GM19238 (cell line): ENCODE results near the gene MOV10L1.
"Not testable (repeated sequence)": the region's sequence is repeated elsewhere in the genome, so short reads cannot be mapped to it uniquely, and the experiment has no call there.

Experiments used
- DNase-seq: peaks from one replicate; pipeline ENCODE4 v3.0.0; 2011; ENCODE audit warnings: low spot score; ENCODE audit not compliant: insufficient read length

MOV10L1 gene

DNA sequence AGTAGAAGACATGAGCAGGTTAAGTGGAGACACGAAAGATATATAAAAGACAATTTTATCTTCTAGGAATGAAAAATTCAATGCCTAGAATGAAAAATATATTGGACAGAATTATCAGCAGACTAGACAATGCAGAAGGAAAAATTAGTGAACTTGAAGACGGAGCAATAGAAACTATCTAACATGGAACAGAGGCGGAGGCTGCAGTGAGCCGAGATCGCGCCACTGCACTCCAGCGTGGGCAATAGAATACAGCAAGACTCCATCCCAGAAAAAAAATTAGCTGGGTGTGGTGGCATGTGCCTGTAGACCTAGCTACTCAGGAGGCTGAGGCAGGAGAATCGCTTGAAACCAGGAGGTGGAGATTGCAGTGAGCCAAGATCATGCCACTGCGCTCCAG, 47.5 kb downstream of the MOV10L1 start:
- not testable (repeated sequence) for DNase-seq

DNA sequence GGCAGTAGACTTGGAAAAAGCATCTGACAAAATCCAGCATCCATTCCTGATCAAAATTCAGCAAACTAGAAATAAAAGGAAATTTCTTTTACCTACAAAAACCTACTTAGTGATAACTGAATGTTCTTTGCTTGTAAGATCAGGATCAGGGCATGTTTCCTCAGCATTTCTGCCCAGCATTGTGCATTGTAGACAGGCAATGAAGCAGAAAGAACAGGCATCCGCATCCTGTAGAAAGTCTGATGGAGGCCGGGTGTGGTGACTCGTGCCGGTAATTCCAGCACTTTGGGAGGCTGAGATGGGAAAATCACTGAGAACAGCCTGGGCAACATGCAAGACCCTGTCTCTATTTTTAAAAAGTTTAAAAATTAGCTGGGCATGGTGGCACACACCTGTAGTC, 48.2 kb downstream of the MOV10L1 start:
- DNase-seq = no peak

DNA sequence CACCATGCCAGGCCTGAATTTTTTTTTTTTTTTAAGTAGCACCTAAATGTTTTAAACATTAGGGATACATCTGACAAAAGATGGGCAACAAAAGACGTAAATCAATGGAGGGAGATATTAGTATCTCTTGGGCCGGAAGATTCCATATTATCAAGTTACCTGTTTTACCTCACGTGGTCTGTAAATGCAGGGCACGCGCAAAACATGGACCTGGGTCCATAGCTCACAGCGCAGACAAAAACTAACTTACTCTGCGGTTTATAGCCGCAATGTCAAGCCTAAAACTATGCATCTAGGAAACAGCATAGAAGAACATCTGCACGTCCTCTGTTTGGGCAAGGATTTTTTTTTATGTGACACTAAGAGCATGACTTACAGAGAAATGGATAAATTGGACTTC, 49.2 kb downstream of the MOV10L1 start:
- DNase-seq = no peak

DNA sequence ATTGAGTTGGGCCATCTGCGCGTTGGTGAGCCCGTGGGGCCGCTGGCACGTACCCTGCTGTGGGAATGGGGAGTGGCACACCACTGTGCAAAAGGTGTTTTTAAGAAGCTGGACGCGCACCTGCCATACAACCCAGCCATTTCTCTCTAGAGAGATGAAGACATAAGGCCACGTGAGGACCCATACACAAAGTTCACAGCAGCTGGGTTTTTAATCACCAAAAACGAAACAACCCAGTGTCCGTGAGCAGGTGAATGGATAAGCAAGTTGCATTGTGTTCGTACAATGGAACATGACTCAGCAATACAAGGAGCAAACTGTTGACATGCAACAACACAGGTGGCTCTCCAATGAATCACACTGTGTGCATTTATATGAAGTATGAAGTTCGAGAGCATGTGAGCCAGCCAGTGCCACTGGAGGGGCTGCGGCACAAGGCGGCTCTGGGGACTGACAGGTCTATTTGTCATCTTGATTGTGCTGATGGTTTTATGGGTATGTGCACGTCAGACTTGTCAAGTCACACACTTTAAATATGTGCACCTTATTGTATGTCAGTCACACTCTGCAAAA, 50.1 kb downstream of the MOV10L1 start:
- DNase-seq = no peak

DNA sequence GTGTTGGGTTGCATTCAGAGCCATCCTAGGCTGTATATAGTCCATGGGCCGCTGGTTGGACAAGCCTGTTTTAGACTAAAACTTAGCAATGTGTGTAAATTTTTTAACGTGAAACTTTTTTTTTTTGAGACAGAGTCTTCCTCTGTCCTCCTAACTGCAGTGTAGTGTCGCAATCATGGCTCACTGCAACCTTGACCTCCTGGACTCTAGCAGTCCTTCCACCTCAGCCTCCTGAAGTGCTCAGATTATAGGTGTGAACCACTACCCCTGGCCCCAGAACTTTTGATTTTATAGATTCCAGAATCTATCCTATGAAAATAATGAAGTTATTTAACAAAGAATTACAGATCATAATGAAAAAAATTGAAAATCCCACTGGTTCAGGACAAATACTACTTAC, 50.8 kb downstream of the MOV10L1 start:
- no peak for DNase-seq

DNA sequence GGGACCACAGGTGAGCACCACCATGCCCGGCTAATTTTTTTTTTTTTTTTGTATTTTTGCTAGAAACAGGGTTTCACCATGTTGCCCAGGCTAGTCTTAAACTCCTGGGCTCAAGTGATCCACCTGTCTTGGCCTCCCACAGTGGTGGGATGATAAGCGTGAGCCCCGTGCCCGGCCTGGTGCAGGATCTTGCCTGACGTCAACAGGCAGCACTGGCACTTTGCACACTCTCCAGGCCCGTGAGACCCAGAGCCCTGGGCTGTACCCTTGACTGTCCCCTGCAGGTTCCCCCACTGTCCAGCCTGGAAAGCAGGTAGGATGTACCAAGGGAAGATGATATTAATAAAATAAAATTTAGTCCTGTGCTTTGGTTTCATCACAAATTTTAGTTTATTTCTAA, 51.7 kb downstream of the MOV10L1 start:
- DNase-seq = no peak

DNA sequence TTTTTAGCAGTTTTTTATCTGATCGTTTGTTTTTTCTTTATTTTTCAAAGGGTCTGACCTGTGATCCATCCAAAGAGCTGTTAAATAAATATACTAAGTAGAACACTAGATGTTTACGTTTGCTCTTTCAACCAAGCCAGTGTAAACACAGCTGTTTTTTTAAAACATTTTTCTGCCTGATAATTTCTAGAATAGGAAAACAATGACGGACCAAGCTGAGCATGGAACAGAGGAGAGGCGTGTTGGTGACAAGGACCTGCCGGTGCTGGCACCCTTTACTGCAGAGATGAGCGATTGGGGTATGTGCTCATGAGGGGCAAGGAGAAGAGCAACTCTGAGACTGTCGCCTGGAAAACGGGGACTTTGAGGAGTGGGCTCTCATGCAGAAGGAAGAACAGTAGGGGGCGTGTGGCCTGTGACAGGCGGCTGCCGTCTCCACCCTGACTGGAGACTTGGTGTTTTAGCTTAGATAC, 52.1 kb downstream of the MOV10L1 start:
- DNase-seq = no peak

DNA sequence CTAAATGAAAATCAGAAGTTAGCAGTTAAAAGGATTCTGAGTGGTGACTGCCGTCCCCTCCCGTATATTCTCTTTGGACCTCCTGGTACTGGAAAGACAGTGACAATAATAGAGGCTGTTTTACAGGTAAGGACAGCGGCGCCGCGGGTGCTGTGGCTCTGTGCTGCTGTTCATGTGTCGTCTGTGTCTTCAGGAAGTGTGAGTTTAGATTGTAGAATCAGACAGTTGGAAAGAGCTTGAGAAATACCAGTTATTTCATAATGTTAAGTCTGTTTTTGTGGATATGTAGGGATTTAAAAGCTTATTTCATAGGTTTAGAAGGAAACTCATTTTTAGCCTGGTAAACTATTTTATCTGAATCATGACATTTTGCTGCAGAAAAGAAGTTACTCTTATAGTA, 53.3 kb downstream of the MOV10L1 start:
- no peak for DNase-seq

DNA sequence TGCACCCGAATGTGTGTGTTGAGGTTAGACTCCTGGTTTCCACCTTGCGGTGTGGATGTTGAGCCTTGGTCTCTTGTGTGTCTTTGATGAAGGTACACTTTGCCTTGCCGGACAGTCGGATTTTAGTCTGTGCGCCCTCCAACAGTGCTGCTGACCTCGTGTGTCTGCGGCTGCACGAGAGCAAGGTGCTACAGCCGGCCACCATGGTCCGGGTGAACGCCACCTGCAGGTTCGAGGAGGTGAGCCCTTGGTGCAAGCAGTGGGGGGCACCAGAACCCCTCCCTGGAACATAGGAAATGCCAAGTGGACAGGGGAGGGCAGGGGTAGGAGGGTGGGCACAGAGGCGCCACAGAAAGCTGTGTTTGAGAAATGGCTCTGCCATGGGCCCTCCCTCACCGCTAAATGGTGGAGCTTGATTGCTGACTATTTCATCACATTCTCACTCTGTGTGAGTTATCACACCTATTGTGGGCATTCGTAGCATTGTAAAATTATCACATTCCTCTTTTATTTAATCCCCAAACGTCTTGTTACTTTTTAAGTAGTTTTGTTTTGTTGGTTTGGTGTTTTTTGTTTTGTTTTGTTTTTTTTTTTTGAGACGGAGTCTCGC, 54.3 kb downstream of the MOV10L1 start:
- no peak for DNase-seq

DNA sequence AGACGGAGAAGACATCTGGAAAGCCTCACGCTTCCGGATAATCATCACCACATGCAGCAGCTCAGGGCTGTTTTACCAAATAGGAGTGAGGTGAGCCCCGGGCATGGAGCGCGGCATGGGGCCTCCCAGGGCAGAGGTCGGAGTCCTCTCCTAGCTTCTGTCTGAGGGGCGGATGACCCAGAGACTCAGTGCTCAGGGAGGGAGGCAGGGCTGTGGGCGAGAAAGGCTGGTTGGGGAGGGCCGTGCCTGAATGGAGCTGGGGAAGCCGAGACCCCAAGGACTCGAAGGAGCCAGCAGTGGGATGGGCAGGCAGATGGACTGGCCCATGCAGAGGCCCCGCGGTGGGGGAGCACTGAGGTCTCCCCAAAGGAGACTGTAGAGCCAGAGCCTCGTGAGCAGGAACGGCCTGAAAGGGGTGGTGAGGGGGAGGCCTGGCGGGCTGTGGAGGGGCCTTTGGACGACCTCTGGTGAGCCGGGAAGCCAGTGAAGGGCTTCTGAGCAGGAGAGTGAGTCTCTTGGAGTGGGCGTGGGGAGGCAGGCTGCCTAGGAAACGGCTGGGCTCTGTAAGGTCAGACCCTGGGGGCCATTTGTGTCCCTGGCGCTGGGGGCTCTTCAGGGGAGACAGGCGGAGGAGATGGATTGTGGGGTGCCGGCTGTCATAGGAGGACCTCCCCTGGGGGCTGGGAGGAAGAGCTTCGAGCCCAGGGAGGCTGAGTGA, 56.1 kb downstream of the MOV10L1 start:
- DNase-seq = no peak

DNA sequence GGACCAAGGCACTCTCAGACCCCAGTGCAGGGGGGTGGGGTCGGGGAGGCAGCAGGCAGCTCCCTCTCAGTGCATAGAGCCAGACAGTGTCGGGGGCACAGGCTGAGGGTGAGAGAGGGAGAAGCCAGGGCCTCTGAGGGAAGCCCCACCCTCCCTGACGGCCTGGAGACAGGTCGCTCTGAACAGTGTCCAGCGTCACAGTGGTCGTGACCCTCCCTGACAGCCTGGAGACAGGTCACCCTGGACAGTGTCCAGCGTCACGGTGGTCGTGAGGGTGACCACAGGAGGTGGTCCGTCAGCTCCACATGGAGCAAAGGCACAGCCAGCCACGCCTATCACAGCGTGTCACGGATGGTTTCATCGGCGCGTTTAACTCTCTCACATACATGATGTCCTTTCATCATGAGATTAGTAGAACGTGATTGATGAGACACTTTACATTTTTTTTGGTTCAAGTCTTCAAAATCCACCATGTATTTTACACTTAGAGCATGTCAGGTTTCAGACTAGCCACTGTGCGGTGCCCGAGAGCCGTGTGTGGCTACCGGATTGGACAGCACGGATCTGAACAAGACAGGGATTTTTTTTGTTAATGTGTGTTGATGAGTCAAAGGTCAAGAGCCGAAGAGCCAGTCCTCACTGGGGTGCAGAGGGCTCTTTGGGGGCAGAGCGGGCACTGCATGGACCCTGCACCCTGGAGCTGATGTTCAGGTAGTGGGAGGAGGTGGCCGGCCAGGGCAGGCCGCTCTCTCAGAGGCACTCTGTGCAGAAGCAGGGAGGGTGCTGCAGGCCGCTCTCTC, 56.8 kb downstream of the MOV10L1 start:
- no peak for DNase-seq

DNA sequence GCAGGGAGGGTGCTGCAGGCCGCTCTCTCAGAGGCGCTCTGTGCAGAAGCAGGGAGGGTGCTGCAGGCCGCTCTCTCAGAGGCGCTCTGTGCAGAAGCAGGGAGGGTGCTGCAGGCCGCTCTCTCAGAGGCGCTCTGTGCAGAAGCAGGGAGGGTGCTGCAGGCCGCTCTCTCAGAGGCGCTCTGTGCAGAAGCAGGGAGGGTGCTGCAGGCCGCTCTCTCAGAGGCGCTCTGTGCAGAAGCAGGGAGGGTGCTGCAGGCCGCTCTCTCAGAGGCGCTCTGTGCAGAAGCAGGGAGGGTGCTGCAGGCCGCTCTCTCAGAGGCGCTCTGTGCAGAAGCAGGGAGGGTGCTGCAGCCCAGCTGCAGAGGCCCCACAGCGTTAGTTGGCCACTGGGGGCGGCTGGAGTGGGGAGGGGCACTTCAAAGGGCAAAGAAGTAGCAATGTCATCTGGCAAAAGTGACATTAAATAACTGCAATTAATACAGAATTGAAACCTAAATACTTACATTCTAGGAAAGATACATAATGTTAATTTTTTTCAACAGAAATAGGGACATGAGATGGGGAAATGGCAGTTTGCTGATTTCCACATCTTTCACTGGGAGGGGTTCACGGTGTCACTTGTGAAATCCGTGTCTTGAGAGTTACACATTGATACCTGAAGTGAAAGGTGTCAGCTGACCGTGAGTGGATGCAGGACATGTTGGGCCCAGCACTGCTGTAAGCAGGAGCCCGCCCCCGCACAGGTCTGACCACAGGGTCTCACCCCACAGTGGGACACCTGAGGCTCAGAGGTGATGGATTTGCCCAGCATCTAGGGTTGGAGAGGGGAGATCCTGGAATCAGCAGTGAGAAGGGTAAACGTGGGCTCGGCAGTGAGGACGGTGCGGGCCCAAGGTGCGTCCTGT, 57.7 kb downstream of the MOV10L1 start:
- DNase-seq = not testable (repeated sequence)

DNA sequence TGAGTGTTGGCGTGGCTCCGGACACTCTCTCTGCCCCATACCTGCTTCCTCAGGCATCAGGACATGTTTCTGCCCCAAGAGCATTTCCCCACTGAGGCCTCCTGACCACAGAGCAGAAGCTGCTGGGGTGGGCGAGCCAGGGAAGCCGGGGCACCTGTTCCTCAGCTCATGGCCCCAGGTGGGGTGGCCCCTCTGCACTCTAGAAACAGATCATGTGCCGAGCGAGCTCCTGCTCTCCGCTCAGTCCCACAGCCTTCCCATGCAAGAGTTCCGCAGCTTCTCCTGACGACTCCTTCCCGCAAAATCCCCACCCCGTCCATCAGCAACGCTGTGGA, 58.3 kb downstream of the MOV10L1 start:
- DNase-seq = no peak

DNA sequence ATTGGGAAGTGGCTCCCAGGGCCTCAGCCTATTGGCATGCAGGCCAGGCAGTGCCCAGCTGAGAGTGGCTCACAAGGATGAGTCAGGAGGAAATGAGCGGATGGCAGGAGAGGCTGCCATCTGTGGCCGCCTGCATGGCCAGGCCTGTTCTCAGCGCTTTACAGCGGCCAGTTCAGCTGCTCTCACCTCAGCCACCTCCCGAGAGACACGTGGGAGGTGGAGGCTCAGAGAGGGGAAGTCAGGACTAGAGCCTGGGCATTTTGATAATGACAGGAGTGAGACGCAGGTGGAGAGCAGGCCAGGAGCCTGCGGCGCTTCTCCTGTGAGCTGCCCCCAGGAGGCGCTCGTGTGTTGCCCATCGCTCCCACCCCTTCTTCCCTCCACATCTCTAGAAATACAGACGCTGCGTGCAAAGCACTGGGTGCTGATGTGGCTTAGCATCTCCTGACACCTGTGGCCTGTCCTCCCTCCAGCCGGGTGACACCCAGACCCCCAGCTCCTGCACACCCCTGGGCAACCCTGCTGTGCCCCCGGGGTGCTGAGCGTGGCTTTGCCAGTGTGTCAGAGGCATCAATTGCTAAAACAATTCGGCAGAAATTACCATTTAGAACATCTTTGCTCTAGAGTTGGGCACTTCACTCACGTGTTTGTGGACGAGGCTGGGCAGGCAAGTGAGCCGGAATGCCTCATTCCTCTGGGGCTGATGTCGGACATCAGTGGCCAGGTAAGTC, 59.4 kb downstream of the MOV10L1 start:
- DNase-seq = peak; percentile 87

DNA sequence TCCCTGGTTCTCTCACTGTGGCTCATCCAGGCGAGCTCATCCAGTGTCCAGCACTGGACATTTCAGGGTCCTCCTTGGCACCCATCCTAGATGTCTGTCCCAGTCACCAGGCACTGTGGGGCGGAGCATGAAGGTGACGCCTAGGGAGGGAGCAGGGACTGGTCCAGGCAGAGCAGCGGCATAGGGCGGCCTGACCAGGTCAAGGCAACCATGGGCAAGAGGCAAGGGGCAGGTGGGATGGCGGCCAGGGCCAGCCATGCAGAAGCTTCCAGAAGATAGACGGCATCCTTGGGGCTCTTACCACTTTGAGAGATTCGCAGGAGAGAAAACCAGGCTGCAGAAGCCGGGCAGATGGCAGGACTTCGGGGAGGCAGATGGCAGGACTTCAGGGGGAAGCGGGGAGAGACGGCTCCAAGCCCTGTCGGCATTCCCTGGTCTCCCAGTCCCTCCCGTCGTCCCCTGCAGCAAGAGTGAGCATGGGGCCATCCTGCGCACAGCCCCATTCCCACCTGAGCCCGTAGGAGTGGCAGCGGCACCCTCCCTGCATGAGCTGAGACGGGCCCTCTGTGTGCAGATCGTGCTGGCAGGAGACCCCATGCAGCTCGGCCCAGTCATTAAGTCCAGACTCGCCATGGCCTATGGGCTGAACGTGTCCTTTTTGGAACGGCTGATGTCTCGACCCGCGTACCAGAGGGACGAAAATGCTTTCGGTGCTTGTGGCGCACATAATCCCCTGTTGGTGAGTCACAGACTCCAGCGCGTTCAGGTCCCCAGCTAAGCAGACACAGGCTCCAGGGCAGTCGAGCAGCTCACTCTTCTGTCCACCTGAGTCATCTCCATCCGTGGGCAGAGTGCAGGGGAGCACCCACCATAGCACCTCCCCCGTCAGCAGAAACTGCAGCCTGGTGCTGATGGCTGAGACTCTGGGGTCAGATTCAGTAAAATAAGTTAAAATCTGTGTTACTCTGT, 60.6 kb downstream of the MOV10L1 start:
- DNase-seq = no peak

DNA sequence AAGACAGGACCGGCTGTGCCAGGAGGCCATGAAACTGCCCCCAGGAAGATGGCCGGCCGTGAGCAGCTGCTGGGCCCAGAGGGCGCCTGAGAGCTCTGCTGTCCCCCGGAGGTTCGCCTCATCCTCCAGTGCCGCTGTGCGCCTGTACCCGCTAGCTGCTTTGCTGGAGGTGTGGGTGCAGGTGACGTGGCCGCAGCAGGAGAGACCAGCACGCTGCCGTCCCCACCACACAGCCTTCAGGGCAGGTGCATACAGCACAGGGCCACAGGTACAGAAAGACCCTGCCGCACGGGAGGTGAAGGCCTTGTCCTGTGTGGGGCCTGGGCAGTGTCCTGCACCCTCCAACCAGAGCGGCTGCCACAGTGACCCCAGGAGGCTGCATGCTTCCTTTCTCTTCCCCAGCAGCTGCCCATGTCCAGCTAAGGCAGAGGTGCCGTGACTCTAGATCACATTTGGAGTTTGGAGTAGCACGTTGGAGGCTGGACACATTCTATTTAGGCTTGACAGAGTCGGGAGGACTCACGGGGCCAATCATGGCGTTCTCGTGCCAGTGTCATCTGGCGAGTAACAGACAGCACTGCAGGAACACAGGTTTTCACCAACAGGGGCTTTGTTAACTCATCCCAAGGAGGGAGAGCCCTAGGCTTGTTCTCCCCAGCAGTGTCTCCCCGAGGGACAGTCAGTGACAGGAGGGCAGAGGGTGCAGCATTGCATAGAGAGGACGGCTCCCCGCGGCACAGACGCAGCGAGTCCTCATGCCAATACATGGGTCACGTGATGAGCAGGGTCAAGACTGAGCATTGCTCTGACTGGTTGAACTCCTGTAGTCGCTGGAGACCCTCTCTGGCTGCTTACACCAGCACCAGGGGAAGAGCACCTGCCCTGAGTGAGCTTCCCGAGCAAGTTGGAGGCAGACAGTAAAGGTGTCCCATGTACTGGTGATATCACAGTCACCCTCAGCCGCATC, 62.0 kb downstream of the MOV10L1 start:
- no peak for DNase-seq

DNA sequence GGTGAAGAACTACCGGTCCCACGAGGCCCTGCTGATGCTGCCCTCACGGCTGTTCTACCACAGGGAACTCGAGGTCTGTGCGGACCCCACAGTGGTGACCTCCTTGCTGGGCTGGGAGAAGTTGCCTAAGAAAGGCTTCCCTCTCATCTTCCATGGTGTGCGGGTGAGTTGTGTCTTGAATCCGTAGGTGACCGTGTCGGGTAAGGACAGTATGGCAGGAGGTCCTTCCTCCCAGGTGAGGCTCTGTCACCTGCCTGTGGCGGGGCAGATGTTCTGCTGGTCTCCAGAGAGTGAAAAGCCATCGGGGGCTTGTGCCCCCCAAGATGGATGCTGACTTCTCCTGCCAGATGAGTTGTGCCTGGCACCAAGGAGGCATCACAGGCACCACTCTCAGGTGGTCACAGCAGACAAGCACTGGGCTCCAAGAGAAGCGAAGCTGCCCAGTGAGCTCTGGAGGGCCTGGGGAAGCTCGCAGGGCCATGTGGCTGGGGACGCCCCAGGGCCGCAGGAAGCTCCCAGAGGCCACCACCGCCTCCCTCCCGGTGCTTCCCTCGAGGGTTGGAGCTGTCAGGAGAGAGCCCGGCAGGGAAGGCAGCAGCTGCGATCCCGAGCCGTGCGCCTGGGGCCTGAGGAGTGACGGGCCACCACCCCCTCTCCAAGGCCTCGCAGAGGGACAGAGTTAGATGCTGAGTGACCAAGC, 63.4 kb downstream of the MOV10L1 start:
- no peak for DNase-seq

DNA sequence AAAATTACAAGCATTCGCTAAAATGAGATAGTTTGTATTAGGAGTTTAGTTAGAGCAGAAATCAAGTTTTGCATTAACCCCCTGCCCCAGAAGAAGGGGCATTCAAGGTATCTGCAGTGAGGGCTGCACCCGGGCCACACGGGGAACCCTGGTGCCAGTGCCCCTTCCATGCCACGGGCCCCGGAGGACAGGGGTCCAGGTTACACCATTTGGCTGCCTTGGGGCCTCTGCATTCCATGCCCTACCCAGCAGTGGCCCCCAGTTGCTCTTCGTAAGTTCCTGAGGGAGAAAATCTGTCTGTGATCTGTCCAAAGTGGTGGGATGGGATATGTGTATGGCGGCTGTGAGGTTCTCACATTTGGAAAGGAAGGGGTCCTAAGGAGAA, 63.9 kb downstream of the MOV10L1 start:
- DNase-seq = no peak
